T-helper 2 cell treated with Interferon-gamma antibody and Interleukin-4, amounts not matched to agents 5 μg/mL and 100 μg/mL, for 36 hours (primary cell): ENCODE measurements around the gene COLQ.

Experiments
- DNase-seq: peaks from one replicate; pipeline ENCODE4 v3.0.0; 2021; ENCODE audit warnings: low spot score
- H3K27ac Mint-ChIP-seq: one replicate; pipeline ENCODE4 v1.8.0; 2021; ENCODE audit warnings: mild to moderate bottlenecking, mixed read lengths
- H3K27me3 Mint-ChIP-seq: one replicate; pipeline ENCODE4 v1.8.0; 2021; ENCODE audit warnings: low read depth, mixed read lengths
- H3K36me3 Mint-ChIP-seq: one replicate; pipeline ENCODE4 v1.8.0; 2021; ENCODE audit warnings: low read depth, mixed read lengths
- H3K4me1 Mint-ChIP-seq: one replicate; pipeline ENCODE4 v1.8.0; 2021; ENCODE audit warnings: low read depth, mixed read lengths
- H3K4me3 Mint-ChIP-seq: one replicate; pipeline ENCODE4 v1.8.0; 2022; ENCODE audit warnings: mild to moderate bottlenecking, moderate library complexity, mixed read lengths
- H3K9me3 Mint-ChIP-seq: one replicate; pipeline ENCODE4 v1.8.0; 2021; ENCODE audit warnings: mixed read lengths

The COLQ gene

DNA sequence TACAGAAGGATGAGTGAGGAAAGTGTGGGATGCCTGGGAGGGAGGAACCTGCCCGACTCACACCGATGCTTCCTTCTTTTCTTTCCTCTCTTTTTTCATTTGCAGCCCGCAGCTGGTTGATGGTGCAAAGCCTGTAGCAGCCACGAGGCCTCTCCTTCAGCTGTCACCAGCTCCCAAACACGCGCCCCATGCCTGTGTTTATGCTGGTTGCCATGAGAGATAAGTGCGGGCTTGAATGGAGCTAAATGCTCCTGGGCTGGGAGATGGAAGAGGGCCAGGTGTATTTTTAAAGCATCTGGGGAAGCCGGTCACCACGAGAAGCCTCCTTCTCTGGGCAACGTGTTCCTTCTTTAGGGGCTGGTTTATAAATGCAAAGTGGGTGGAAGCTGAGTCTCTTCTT lies 9.3 kb downstream of the COLQ start:
- peaks cover 2% of the 10 kb centered on the region for H3K4me1 Mint-ChIP-seq
- H3K9me3 Mint-ChIP-seq: no peaks in the 10 kb centered on the region
- peaks cover 3% of the 10 kb centered on the region for H3K27me3 Mint-ChIP-seq
- DNase-seq: no peak
- no peak overlapping the region for H3K4me3 Mint-ChIP-seq
- no peak overlapping the region for H3K27ac Mint-ChIP-seq
- H3K36me3 Mint-ChIP-seq: no peaks in the 10 kb centered on the region

DNA sequence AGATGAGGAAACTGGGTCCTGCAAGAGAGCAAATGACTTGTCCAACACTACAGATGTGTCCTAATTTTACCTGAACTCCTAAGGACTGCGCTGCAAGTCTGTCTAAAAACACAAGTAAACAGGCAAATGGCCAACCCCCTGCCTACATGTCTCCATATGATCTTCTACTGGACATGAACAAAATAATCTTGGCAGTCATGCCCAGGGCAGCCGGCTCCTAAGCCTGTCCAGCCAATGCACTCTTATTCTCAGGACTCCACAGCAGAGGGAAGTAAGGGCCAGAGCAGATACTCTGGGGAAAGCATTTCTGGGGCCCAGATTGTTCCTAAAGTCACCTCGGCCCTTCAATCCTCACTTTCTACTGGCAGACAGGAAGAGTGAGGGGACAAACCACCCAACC lies 10.3 kb downstream of the COLQ start:
- Mint-ChIP-seq H3K4me3 (no peak overlapping the region), H3K27ac (no peak overlapping the region), H3K9me3 (no peaks in the 10 kb centered on the region), H3K36me3 (no peaks in the 10 kb centered on the region), H3K27me3 (peaks cover 5% of the 10 kb centered on the region), H3K4me1 (peaks cover 2% of the 10 kb centered on the region)
- DNase-seq: no peak

DNA sequence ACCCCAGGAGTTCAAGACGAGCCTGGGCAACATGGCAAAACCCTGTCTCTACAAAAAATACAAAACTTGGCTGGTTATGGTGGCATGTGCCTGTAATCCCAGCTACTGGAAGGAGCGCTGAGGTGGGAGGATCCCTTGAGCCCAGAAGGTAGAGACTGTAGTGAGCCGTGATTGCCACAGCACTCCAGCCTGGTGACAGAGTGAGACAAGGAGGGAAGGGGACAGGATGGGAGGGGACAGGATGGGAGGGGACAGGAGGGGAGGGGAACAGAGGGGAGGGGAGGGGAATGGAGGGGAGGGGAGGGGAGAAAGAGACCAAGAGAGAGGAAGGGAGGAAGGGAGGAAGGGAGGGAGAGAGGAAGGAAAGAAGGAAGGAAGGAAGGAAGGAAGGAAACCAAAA lies 11.0 kb downstream of the COLQ start:
- Mint-ChIP-seq H3K4me3 (no peak overlapping the region), H3K4me1 (peaks cover 2% of the 10 kb centered on the region), H3K36me3 (no peaks in the 10 kb centered on the region), H3K27me3 (peaks cover 5% of the 10 kb centered on the region), H3K9me3 (no peaks in the 10 kb centered on the region), H3K27ac (no peak overlapping the region)
- no peak for DNase-seq

DNA sequence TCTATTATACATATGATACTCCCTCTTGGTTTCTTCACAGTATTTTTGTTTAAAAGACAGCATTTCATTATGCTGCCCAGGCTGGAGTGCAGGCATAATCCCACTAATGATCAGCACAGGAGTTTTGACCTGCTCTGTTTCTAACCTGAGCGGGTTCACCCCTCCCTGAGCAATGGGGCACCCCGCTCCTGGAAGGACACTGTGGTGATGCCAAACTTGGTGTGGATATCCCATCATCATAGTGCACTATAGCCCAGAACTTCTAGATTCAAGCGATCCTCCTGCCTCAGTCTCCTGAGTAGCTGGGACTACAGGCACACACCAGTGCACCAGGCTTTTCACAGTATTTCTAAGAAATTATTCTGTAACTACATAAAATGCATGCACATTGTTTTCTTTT lies 14.9 kb downstream of the COLQ start:
- Mint-ChIP-seq H3K4me1 (no peaks in the 10 kb centered on the region), H3K27me3 (peaks cover 5% of the 10 kb centered on the region), H3K4me3 (no peak overlapping the region), H3K9me3 (no peaks in the 10 kb centered on the region), H3K36me3 (no peaks in the 10 kb centered on the region), H3K27ac (no peak overlapping the region)
- no peak for DNase-seq

DNA sequence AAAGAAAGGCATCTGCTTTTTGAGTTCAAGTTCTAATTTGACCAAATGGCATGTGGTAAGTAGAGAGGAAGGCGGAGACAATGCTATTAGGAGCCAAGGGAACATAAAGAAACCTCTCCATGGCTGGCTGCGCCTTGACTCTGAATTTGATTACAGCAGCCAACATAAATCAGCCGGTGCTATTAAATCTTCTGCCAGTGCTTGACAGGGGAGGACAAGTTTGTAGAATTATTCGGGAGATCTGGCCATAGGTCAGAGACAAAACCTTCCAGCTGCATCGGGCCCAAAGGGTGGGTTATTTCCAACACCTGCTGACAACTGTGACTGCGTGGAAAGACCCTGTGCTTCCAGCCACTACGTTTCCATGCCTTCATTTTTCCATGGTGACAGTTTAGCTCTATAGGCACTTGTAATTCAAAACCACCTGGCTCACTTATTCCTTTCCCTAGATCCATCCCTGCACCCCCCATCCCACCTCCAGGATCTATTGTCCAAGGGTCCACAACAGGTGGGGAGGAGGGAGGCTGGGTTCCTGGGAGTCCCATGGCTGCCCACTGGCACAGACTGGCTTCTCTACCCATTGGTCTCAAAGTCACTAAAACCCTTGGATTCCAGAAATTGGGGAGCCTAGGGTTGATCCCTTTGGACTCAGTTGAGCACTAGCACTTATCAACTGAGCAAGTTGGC lies 15.9 kb downstream of the COLQ start:
- Mint-ChIP-seq H3K27me3 (peaks cover 2% of the 10 kb centered on the region), H3K4me3 (no peak overlapping the region), H3K27ac (no peak overlapping the region), H3K36me3 (no peaks in the 10 kb centered on the region), H3K9me3 (no peaks in the 10 kb centered on the region), H3K4me1 (peaks cover 3% of the 10 kb centered on the region)
- no peak for DNase-seq

DNA sequence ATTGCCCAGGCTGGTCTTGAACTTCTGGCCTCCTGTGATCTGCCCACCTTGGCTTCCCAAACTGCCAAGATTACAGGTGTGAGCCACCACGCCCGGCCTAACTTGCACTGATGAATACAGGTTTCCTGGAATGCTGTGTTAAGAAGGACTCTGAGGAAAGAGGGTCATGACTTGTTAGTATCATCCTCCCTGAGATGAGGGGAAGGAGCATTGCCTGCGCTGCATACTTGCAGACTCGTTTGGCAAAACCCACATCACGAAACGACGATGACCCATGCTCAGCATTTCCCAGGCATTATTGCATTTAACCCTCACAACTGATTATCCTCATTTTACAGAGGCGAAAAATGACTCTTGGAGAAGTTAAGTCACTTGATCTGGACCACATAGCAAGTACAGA lies 18.9 kb downstream of the COLQ start:
- DNase-seq: no peak
- no peak overlapping the region for H3K27ac Mint-ChIP-seq
- H3K27me3 Mint-ChIP-seq: peaks cover 2% of the 10 kb centered on the region
- H3K4me3 Mint-ChIP-seq: no peak overlapping the region
- H3K9me3 Mint-ChIP-seq: no peaks in the 10 kb centered on the region
- peaks cover 11% of the 10 kb centered on the region for H3K4me1 Mint-ChIP-seq
- no peaks in the 10 kb centered on the region for H3K36me3 Mint-ChIP-seq

DNA sequence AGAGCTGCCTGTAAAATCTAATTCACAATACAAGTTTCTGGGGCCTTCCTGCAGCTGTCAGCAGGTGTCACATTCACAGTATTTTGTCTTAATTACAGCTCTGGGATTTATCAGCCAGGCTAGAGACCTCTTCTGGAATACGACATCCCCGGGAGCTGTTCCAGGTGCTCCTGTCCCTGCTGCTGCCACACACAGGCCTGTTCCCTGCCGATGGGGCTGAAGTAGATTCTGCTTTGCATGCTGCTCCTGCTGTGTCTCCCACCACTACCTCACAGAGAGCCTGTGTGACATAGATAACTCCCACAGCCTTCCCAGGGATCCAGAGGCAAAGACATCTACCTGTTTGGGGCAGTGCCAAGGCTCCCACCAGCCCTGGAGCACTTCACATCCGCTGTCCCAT lies 20.4 kb downstream of the COLQ start:
- H3K36me3 Mint-ChIP-seq: no peaks in the 10 kb centered on the region
- no peak for DNase-seq
- no peak overlapping the region for H3K4me3 Mint-ChIP-seq
- no peaks in the 10 kb centered on the region for H3K9me3 Mint-ChIP-seq
- peaks cover 15% of the 10 kb centered on the region for H3K4me1 Mint-ChIP-seq
- no peak overlapping the region for H3K27ac Mint-ChIP-seq
- H3K27me3 Mint-ChIP-seq: no peaks in the 10 kb centered on the region

DNA sequence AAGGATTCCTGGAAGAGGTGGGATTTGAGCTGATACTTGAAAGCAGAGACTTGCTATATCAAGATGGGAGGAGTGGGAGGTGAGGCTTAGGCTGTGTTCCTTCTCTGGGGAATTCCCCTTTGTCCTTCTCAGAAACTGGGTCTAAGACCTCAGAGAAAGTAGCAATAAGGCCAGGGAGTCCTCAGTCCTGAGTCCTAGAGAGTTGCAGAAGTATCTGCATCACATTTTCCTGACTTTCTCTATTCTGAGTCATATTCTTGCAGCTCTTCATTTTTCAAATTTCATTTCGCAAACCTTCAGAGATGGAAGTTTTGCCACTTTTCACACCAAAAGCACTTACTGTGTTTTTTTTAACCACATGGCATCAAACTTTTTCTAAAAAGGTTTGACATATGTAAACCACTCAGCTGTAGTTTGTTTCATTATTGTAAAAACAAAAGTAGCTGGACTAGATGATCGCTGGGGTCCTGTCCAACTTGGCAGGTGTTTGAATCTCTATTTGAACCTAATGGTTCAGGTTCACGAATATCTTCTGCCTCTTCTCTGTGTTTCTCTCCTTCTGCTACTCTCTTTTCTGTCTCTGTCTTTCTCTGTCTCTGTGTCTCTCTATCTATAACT lies 21.3 kb downstream of the COLQ start:
- peak; percentile 29 for DNase-seq
- Mint-ChIP-seq H3K4me1 (peaks cover 18% of the 10 kb centered on the region), H3K4me3 (no peak overlapping the region), H3K9me3 (no peaks in the 10 kb centered on the region), H3K36me3 (no peaks in the 10 kb centered on the region), H3K27ac (no peak overlapping the region), H3K27me3 (no peaks in the 10 kb centered on the region)

DNA sequence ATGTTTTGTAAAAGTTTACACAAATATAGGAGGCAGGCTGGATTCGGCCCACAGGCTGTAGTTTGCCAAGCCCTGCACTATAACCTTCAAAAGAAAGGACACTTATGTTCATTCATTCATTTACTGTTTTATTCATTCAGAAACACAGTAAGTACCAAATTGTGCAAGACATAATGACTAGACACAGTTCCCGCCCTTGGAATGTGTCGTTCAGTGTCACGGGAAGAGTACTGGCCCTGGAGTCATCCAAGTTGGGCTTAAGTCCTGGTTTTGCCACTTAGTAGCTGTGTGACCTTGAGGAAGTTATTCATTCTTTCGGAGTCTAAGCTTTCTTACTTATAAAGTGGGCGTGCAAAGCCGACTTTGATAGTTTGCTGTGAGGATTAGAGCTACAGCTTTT lies 22.0 kb downstream of the COLQ start:
- Mint-ChIP-seq H3K27me3 (no peaks in the 10 kb centered on the region), H3K9me3 (no peaks in the 10 kb centered on the region), H3K4me3 (no peak overlapping the region), H3K27ac (no peak overlapping the region), H3K36me3 (no peaks in the 10 kb centered on the region), H3K4me1 (peaks cover 18% of the 10 kb centered on the region)
- DNase-seq: no peak

DNA sequence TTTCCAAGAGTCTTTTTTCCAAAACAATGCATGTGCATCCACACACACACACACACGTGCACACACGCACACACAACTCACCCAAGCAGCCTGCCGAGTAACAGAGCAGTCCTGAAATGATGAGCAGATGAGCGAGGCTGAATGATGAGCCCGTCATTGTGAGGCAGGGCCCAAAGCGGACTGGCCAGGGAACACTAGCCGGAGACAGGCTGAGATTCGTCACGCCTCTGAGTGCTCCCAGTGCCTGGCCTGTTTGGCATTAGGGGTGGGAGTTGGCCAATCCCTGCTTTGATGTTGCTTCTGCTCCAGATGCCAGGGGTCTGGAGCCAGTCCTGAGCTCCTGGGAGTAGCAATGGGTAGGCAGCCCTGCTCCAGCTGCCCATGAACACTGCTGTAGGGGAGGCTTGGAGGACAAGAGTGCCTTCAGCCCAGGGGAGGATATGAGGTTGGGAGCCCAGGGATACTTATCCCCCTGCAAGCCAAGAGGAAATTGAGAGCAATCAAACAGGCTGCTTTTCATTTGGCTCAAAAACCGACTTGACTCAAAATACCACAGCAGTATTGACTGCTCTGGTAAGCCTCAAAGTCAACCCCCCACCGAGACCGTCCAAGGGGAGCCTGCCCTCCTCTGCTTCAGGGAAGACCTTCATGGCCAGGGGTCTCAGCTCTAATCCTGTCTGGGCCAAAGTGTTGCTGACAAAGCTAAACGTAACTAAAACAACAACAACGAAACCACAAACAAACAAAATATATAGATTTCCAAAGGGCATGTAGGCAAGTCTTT lies 22.9 kb downstream of the COLQ start:
- Mint-ChIP-seq H3K36me3 (no peaks in the 10 kb centered on the region), H3K27me3 (no peaks in the 10 kb centered on the region), H3K27ac (no peak overlapping the region), H3K4me1 (peaks cover 20% of the 10 kb centered on the region), H3K9me3 (no peaks in the 10 kb centered on the region), H3K4me3 (no peak overlapping the region)
- no peak for DNase-seq

DNA sequence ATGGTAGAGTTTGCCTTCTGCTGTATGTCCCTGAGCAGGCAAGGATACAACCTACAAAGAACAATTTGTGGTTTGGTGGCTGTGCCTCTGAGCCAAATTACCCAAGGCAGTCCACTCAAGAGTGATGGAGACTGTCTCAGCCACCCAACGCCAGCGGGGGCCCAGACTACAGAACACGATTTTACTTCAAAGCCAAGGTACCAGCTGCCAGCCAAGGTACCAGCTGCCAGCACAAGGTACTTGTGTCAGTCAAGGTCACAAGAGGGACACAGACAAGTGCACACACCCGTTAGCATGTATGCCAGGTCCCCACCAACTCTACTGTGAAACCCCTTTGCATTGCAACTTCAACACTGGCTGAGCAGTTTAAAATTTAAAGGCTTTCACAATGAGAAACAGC lies 23.5 kb downstream of the COLQ start:
- H3K9me3 Mint-ChIP-seq: no peaks in the 10 kb centered on the region
- peaks cover 20% of the 10 kb centered on the region for H3K4me1 Mint-ChIP-seq
- H3K27ac Mint-ChIP-seq: no peak overlapping the region
- DNase-seq: no peak
- H3K4me3 Mint-ChIP-seq: no peak overlapping the region
- no peaks in the 10 kb centered on the region for H3K27me3 Mint-ChIP-seq
- H3K36me3 Mint-ChIP-seq: no peaks in the 10 kb centered on the region

DNA sequence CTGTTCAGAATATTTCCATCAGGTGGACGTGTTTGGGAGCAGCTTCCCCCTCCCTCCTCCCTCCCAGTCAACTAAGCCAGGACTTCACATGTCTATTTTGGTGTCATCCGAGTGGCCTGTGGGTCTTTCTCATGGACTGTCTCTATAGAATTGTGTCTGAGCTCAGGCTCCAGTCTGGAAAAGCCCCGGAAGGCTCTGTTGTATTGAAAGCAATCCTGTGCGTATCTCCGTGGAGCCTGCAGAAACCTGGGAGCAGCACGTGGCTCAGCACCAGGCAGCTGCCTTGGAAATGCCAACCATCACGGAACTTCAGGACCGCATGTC lies 25.2 kb downstream of the COLQ start:
- H3K9me3 Mint-ChIP-seq: no peaks in the 10 kb centered on the region
- H3K27ac Mint-ChIP-seq: no peak overlapping the region
- no peaks in the 10 kb centered on the region for H3K27me3 Mint-ChIP-seq
- no peaks in the 10 kb centered on the region for H3K36me3 Mint-ChIP-seq
- DNase-seq: no peak
- H3K4me3 Mint-ChIP-seq: no peak overlapping the region
- peaks cover 20% of the 10 kb centered on the region for H3K4me1 Mint-ChIP-seq

DNA sequence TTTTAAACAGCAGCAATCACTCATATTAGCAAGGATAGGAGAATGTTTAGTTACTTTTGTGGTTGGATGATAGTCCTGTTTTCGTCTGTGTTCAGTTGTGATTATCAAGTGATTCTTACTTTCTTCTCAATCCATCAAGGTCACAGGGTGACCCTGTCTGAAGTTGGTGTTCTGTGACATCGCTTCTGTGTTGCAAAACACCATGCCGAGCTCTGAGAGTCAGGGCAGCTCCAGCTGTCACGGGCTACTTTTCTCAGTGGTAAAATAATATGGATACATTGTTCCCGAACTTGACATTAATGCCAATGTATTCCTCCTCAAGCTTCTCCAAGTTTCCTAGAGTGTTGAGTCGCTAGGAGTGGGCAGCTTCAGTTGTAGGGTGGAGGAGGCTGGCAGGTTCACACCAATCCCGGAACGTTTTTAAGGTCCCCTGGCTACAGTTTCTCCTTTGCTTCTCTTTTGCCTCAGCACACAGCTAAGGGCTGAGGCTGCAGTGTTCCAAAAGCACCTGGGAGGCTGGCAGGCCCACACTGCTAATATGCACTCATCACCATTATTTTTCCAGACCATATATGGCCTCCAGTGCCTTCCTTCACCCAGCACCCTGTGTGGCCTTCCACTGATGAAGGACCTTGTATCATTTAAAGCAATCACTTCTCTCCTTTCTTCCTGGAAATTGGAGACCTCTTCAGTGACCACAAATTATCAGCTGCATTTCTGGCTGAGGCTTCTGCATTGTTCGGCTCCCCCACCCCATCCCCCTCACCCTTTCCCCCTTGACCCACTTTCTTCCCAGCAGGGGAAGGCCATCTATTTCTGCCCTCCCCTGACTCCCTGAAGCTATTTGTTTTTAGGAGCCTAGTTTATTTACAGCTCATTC lies 25.8 kb downstream of the COLQ start:
- no peak overlapping the region for H3K27ac Mint-ChIP-seq

DNA sequence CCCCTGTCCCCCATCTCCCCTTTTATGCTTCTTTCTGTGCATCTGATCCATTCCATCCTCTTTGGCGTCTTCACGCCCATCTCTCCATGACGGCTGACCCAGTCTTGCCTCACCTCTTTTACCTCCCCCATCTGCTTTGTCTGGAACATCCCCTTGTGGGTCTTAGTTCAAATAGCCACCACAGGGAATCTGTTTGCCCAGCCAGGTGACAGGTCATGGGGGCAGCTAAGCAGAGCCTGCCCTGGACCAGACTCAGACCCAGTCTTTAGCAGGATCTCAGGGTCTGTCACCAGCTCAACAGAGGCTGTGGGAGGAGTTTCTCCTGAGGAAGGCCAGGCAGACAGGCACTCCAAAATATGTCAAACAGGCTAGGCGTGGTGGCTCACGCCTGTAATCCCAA lies 28.1 kb downstream of the COLQ start:
- Mint-ChIP-seq H3K27ac (no peak overlapping the region), H3K9me3 (no peaks in the 10 kb centered on the region), H3K4me3 (no peak overlapping the region), H3K27me3 (no peaks in the 10 kb centered on the region), H3K4me1 (peaks cover 16% of the 10 kb centered on the region), H3K36me3 (no peaks in the 10 kb centered on the region)
- DNase-seq: no peak

More for the DNA sequence above, 25.8 kb downstream of the COLQ start:
- no peaks in the 10 kb centered on the region for H3K36me3 Mint-ChIP-seq
- no peak overlapping the region for H3K4me3 Mint-ChIP-seq
- DNase-seq: no peak
- no peaks in the 10 kb centered on the region for H3K27me3 Mint-ChIP-seq
- no peaks in the 10 kb centered on the region for H3K9me3 Mint-ChIP-seq
- peaks cover 18% of the 10 kb centered on the region for H3K4me1 Mint-ChIP-seq
